K562 treated with DMSO at 1 percent for 24 hours (cell line): ENCODE measurements around the gene KLHL30. TPM values are rescaled to one million over a fixed set of nuclear protein-coding genes. Genes with fewer than 3 reads are reported as not detected.

Experiments used
- total RNA-seq: library from RNA; unstranded; fragments of 300-600 nt; gene quantifications from 2 replicates; pipeline ENCODE4 v1.2.3, GENCODE V29; 2022; ENCODE audit warnings: low read depth; ENCODE audit not compliant: insufficient read depth

KLHL30 gene, protein sequence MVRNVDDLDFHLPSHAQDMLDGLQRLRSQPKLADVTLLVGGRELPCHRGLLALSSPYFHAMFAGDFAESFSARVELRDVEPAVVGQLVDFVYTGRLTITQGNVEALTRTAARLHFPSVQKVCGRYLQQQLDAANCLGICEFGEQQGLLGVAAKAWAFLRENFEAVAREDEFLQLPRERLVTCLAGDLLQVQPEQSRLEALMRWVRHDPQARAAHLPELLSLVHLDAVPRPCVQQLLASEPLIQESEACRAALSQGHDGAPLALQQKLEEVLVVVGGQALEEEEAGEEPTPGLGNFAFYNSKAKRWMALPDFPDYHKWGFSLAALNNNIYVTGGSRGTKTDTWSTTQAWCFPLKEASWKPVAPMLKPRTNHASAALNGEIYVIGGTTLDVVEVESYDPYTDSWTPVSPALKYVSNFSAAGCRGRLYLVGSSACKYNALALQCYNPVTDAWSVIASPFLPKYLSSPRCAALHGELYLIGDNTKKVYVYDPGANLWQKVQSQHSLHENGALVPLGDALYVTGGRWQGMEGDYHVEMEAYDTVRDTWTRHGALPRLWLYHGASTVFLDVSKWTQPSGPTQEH
- total RNA-seq: not detected in 2 replicates

DNA sequence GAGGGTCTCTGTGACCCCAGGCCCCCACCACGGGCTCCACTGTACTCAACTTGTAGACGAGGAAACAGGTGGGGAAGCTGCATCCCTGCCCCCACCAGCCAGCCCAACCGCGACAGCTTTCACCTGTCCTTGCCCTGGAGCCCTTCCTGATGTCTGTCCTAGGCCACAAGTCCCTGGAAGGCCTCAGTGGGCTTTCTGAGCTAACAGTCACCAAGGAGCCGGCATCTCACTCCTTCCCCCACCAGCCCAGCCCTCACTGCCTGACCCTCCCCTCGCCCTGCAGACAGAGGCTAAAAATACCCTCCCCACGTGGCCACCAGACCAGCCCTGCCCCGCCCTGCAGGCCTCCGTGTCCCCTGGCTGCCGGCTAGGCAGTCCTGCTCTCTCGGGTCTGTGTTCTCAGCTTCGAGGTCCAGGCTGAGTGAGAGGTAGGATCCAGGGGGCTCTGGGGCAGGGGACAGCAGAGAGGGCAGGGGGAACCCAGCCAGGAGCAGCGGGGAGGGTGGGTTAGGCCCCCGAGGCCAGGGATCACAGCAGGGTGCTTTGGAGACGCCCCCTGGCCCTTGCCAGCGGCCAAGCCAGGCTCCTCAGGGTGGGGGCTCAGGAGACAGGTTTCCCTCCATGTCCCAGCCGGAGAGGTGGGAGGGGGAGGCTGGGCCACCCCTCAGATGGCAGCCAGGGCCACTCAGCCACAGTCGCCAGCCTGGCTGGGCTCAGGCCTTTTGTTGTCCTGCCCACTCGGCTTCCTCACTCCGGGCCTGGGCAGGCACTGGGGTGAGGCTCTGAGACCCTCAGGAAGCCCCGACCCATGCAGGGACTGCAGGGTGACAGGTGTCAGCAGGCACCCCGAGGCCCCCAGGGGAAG lies at the start of gene KLHL30:
Gene KLHL30, plus strand, starts transcription at position 338 of the 865 bp plus-strand sequence. CDS start 2,087 bp downstream, outside the sequence.

GRCh38 chr2:238100049-238100820 lies 38.2 kb upstream of the KLHL30 start, which contains the start of gene ESPNL:
Gene ESPNL (plus strand): TSS chr2:238100340. CDS start chr2:238100420, 80 bp downstream.

GRCh38 chr2:238158509-238159070 lies 20.1 kb downstream of the KLHL30 start, which contains the start of gene ERFE:
Gene ERFE (plus strand): TSS chr2:238158970. CDS start chr2:238159008, 38 bp downstream.

Other genes with a start within 250 kb of the KLHL30 start
- 36.5 and 37.8 TPM in 2 replicates for gene UBE2F, start 171.7 kb upstream of the KLHL30 start, total RNA-seq
- gene SCLY, start 77.7 kb upstream of the KLHL30 start, total RNA-seq: 13.5 and 24.0 TPM in 2 replicates
- 0.36 and 0.39 TPM in 2 replicates for gene ESPNL, start 38.3 kb upstream of the KLHL30 start, total RNA-seq
- gene ERFE, start 20.3 kb downstream of the KLHL30 start, total RNA-seq: 30.0 and 40.2 TPM in 2 replicates
- gene ILKAP, start 65.0 kb downstream of the KLHL30 start, total RNA-seq: 29.3 and 31.5 TPM in 2 replicates
- 267 and 302 TPM in 2 replicates for gene HES6, start 101.4 kb downstream of the KLHL30 start, total RNA-seq
- 0.82 and 1.2 TPM in 2 replicates for gene PER2, start 149.9 kb downstream of the KLHL30 start, total RNA-seq
- 3.0 TPM in 2 replicates for gene TRAF3IP1, start 181.8 kb downstream of the KLHL30 start, total RNA-seq